SU-DHL-6 (cell line): ENCODE data around the gene SHISA4.

Experiments
- CTCF ChIP-seq: fragments of 200-600 bp; sonication (generic); IDR thresholded peaks from one replicate; pipeline ENCODE4 v1.5.1; 2017; ENCODE audit warnings: antibody characterized with exemption, mild to moderate bottlenecking, low read length, moderate library complexity; ENCODE audit not compliant: insufficient read depth, poor library complexity, severe bottlenecking
- EZH2phosphoT487 ChIP-seq: fragments of 200-600 bp; sonication (generic), shearing (Covaris generic); conservative IDR thresholded peaks from 2 replicates; pipeline ENCODE4 v1.6.1; 2018; ENCODE audit warnings: mild to moderate bottlenecking, antibody characterized with exemption, low read length, moderate library complexity, mixed read lengths

GRCh38 chr1:201939148-201939547 lies 50.5 kb downstream of the SHISA4 start:
- TF ChIP-seq CTCF (no peak), EZH2phosphoT487 (no peak)
